LNCaP clone FGC (cell line): ENCODE results near the gene CARD19.
A peak's percentile ranks its signal among the peaks of the same experiment; 100 is the strongest.

Source experiments
- DNase-seq: peaks from one replicate; pipeline ENCODE4 v3.0.0-alpha.2; 2011; ENCODE audit warnings: low read depth
- H3K4me3 ChIP-seq: 2 replicates; pipeline ENCODE4 v1.5.1; 2011; ENCODE audit warnings: mild to moderate bottlenecking, low read depth, low read length, control low read depth
- CTCF ChIP-seq: IDR thresholded peaks from 2 replicates; pipeline ENCODE4 v1.5.1; 2012; ENCODE audit warnings: mild to moderate bottlenecking; ENCODE audit not compliant: control insufficient read depth, insufficient read depth; ENCODE audit errors: extremely low read depth

CARD19 gene

GRCh38 chr9:93147632-93148031 lies 51.6 kb downstream of the CARD19 start:
- TF ChIP-seq CTCF, result no peak
- no peak overlapping the region for H3K4me3 ChIP-seq
- no peak for DNase-seq

GRCh38 chr9:93148721-93149120 lies 52.7 kb downstream of the CARD19 start:
- no peak for DNase-seq
- TF ChIP-seq CTCF, result no peak

GRCh38 chr9:93149361-93149760 lies 53.3 kb downstream of the CARD19 start:
- TF ChIP-seq CTCF, result no peak
- DNase-seq, result no peak
- no peak overlapping the region for H3K4me3 ChIP-seq

More at GRCh38 chr9:93148721-93149120, 52.7 kb downstream of the CARD19 start:
- no peak overlapping the region for H3K4me3 ChIP-seq

- TF ChIP-seq CTCF, result no peak
- no peak for DNase-seq
- no peak overlapping the region for H3K4me3 ChIP-seq
Measured at GRCh38 chr9:93151097-93151784, 55.2 kb downstream of the CARD19 start.

- TF ChIP-seq CTCF, result peak; percentile 74
- no peak overlapping the region for H3K4me3 ChIP-seq
- no peak for DNase-seq
Measured at GRCh38 chr9:93154293-93154903, 58.4 kb downstream of the CARD19 start.

GRCh38 chr9:93155716-93156474 lies 59.9 kb downstream of the CARD19 start:
- H3K4me3 ChIP-seq, result no peak overlapping the region
- TF ChIP-seq CTCF, result no peak
- DNase-seq, result no peak
